WTC11 (cell line): ENCODE results near the gene HOXD1. TPM values are rescaled to one million over a fixed set of nuclear protein-coding genes. Genes with fewer than 3 reads are reported as not detected.

Experiments
- ATAC-seq: fragments of 200-7000 bp; cut with Tn5 transposase; 2 replicates; pipeline ENCODE4 v1.10.0; 2021; ENCODE audit warnings: mild to moderate bottlenecking, moderate library complexity
- CTCF ChIA-PET: fragments of 300-600 bp; sonication (Branson Sonifier 250); formaldehyde crosslinking; loops from one replicate; lab custom pipeline; 2021; ENCODE audit warnings: antibody characterized with exemption; lab: Charles Lee
- POLR2A ChIA-PET: fragments of 350-600 bp; sonication (Branson Sonifier 250); formaldehyde crosslinking; loops from one replicate; lab custom pipeline; 2021; ENCODE audit warnings: antibody characterized with exemption; lab: Charles Lee
- DNase-seq: peaks from one replicate; pipeline ENCODE4 v3.0.0; 2021; ENCODE audit warnings: low spot score
- H3K27ac Mint-ChIP-seq: 2 replicates; pipeline ENCODE4 v1.8.0; 2021; ENCODE audit warnings: mixed read lengths
- H3K27me3 Mint-ChIP-seq: 2 replicates; pipeline ENCODE4 v1.8.0; 2021; ENCODE audit warnings: low read depth, mild to moderate bottlenecking, moderate library complexity, mixed read lengths
- H3K36me3 Mint-ChIP-seq: 2 replicates; pipeline ENCODE4 v1.8.0; 2021; ENCODE audit warnings: mixed read lengths
- H3K4me1 Mint-ChIP-seq: 2 replicates; pipeline ENCODE4 v1.8.0; 2022; ENCODE audit warnings: mixed read lengths
- H3K4me3 Mint-ChIP-seq: 2 replicates; pipeline ENCODE4 v1.8.0; 2021; ENCODE audit warnings: mild to moderate bottlenecking, moderate library complexity, mixed read lengths
- H3K9me3 Mint-ChIP-seq: 2 replicates; pipeline ENCODE4 v1.8.0; 2021; ENCODE audit warnings: mixed read lengths
- FOXK1 ChIP-seq: sonication (generic); formaldehyde crosslinking; IDR thresholded peaks from 2 replicates; pipeline ENCODE4 v1.8.0; 2022; ENCODE audit warnings: mild to moderate bottlenecking, moderate library complexity, missing genetic modification reagents
- FOXP4 ChIP-seq: sonication (generic); formaldehyde crosslinking; IDR thresholded peaks from 2 replicates; pipeline ENCODE4 v1.8.0; 2022; ENCODE audit warnings: mild to moderate bottlenecking, missing genetic modification reagents
- GRHL2 ChIP-seq: fragments of 250-450 bp; sonication (Bioruptor Pico); IDR thresholded peaks from 2 replicates; pipeline ENCODE4 v1.8.0; 2022; ENCODE audit warnings: mild to moderate bottlenecking, moderate library complexity; ENCODE audit not compliant: insufficient replicate concordance, severe bottlenecking
- MXD4 ChIP-seq: fragments of 250-450 bp; sonication (Bioruptor Pico); IDR thresholded peaks from 2 replicates; pipeline ENCODE4 v1.8.0; 2021; ENCODE audit warnings: mild to moderate bottlenecking, moderate library complexity, borderline replicate concordance
- MYBL2 ChIP-seq: sonication (generic); formaldehyde crosslinking; IDR thresholded peaks from 2 replicates; pipeline ENCODE4 v1.8.1; 2023; ENCODE audit warnings: mild to moderate bottlenecking, moderate library complexity, missing genetic modification reagents
- NFYB ChIP-seq: sonication (generic); formaldehyde crosslinking; conservative IDR thresholded peaks from 2 replicates; pipeline ENCODE4 v1.8.0; 2022; ENCODE audit warnings: low read depth, missing genetic modification reagents
- NR2C2 ChIP-seq: sonication (generic); formaldehyde crosslinking; IDR thresholded peaks from 2 replicates; pipeline ENCODE4 v1.8.0; 2022; ENCODE audit warnings: mild to moderate bottlenecking, missing genetic modification reagents
- RORB ChIP-seq: fragments of 250-450 bp; sonication (Bioruptor Pico); IDR thresholded peaks from 2 replicates; pipeline ENCODE4 v1.9.0; 2021; ENCODE audit warnings: mild to moderate bottlenecking
- SMAD3 ChIP-seq: sonication (generic); formaldehyde crosslinking; IDR thresholded peaks from 2 replicates; pipeline ENCODE4 v1.8.0; 2022; ENCODE audit warnings: missing genetic modification reagents, mild to moderate bottlenecking, borderline replicate concordance
- SOX15 ChIP-seq: fragments of 250-450 bp; sonication (Bioruptor Pico); IDR thresholded peaks from 2 replicates; pipeline ENCODE4 v1.9.0; 2021; ENCODE audit warnings: mild to moderate bottlenecking
- STAT6 ChIP-seq: sonication (generic); formaldehyde crosslinking; conservative IDR thresholded peaks from 2 replicates; pipeline ENCODE4 v1.8.1; 2023; ENCODE audit warnings: mild to moderate bottlenecking, low read depth, missing genetic modification reagents, moderate library complexity
- ZNF138 ChIP-seq: sonication (generic); formaldehyde crosslinking; conservative IDR thresholded peaks from 2 replicates; pipeline ENCODE4 v1.8.1; 2022; ENCODE audit warnings: mild to moderate bottlenecking, moderate library complexity, missing genetic modification reagents
- ZNF416 ChIP-seq: fragments of 250-450 bp; sonication (Bioruptor Pico); IDR thresholded peaks from 2 replicates; pipeline ENCODE4 v1.9.0; 2021; ENCODE audit warnings: mild to moderate bottlenecking, inconsistent platforms
- ZNF532 ChIP-seq: fragments of 250-450 bp; sonication (Bioruptor Pico); IDR thresholded peaks from 2 replicates; pipeline ENCODE4 v1.9.0; 2021; ENCODE audit warnings: mild to moderate bottlenecking, borderline replicate concordance
- total RNA-seq: library from RNA; stranded (reverse); gene quantifications from 3 replicates; pipeline ENCODE4 v1.2.3, GENCODE V29; 2021
- TF ChIP-seq, protein P1 (sequence below): sonication (generic); formaldehyde crosslinking; IDR thresholded peaks from 2 replicates; pipeline ENCODE4 v1.8.1; 2023; ENCODE audit warnings: mild to moderate bottlenecking, missing genetic modification reagents
- TF ChIP-seq, protein P2 (sequence below): sonication (generic); formaldehyde crosslinking; IDR thresholded peaks from 2 replicates; pipeline ENCODE4 v1.8.0; 2022; ENCODE audit warnings: missing genetic modification reagents

Gene HOXD1
- total RNA-seq, 1 experiment from 2014 or later = 0.22 TPM

DNA sequence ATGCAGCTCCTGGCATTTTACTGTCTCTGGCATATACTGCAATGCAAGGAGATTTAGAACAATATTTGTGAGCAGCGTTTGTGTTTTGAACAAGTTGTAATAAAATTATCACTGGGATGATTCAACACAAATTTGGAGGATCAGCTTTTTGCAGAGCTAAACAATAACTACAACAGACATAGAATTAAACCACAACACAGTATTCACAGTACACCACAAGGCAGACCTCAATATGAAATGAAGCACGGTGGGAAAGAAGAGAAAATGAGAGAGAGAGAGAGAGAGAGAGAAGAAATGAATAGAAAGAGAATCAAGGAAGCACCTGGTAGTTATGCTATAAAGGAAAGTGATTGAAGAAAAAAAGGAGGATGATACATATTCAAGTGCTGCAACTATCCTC, 39.4 kb downstream of the HOXD1 start:
- CTCF ChIA-PET = no interaction called here
- no peak for ATAC-seq
- DNase-seq = no peak
- POLR2A ChIA-PET = no interaction called here
- TF ChIP-seq NFYB = no peak
- no peak for TF ChIP-seq SMAD3 (CRISPR knock-in tag)
- TF ChIP-seq SOX15 = no peak
- no peak for TF ChIP-seq ZNF416
- TF ChIP-seq MYBL2 = no peak
- TF ChIP-seq STAT6 = no peak
- no peak for TF ChIP-seq ZNF532 (CRISPR knock-in tag)
- TF ChIP-seq RORB (CRISPR knock-in tag) = no peak
- no peak for TF ChIP-seq MXD4
- TF ChIP-seq, protein P1, sequence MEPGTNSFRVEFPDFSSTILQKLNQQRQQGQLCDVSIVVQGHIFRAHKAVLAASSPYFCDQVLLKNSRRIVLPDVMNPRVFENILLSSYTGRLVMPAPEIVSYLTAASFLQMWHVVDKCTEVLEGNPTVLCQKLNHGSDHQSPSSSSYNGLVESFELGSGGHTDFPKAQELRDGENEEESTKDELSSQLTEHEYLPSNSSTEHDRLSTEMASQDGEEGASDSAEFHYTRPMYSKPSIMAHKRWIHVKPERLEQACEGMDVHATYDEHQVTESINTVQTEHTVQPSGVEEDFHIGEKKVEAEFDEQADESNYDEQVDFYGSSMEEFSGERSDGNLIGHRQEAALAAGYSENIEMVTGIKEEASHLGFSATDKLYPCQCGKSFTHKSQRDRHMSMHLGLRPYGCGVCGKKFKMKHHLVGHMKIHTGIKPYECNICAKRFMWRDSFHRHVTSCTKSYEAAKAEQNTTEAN = no peak
- no peak for TF ChIP-seq FOXK1 (CRISPR knock-in tag)
- TF ChIP-seq, protein P2, sequence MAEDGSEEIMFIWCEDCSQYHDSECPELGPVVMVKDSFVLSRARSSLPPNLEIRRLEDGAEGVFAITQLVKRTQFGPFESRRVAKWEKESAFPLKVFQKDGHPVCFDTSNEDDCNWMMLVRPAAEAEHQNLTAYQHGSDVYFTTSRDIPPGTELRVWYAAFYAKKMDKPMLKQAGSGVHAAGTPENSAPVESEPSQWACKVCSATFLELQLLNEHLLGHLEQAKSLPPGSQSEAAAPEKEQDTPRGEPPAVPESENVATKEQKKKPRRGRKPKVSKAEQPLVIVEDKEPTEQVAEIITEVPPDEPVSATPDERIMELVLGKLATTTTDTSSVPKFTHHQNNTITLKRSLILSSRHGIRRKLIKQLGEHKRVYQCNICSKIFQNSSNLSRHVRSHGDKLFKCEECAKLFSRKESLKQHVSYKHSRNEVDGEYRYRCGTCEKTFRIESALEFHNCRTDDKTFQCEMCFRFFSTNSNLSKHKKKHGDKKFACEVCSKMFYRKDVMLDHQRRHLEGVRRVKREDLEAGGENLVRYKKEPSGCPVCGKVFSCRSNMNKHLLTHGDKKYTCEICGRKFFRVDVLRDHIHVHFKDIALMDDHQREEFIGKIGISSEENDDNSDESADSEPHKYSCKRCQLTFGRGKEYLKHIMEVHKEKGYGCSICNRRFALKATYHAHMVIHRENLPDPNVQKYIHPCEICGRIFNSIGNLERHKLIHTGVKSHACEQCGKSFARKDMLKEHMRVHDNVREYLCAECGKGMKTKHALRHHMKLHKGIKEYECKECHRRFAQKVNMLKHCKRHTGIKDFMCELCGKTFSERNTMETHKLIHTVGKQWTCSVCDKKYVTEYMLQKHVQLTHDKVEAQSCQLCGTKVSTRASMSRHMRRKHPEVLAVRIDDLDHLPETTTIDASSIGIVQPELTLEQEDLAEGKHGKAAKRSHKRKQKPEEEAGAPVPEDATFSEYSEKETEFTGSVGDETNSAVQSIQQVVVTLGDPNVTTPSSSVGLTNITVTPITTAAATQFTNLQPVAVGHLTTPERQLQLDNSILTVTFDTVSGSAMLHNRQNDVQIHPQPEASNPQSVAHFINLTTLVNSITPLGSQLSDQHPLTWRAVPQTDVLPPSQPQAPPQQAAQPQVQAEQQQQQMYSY (CRISPR knock-in tag) = no peak
- no peak for TF ChIP-seq NR2C2 (CRISPR knock-in tag)
- no peak for TF ChIP-seq ZNF138
- TF ChIP-seq FOXP4 (CRISPR knock-in tag) = no peak
- TF ChIP-seq GRHL2 = no peak
- Mint-ChIP-seq H3K27ac (no peak overlapping the region), H3K9me3 (no peaks in the 10 kb centered on the region), H3K36me3 (no peaks in the 10 kb centered on the region), H3K4me1 (no peaks in the 10 kb centered on the region), H3K27me3 (peaks cover 14% of the 10 kb centered on the region), H3K4me3 (no peak overlapping the region)
